GM21423 (cell line): ENCODE data around the gene LAMP1.
"Not testable (repeated sequence)": the region's sequence is repeated elsewhere in the genome, so short reads cannot be mapped to it uniquely, and the experiment has no call there.

Source experiments
- ATAC-seq: cut with Tn5 transposase; IDR thresholded peaks from one replicate; pipeline ENCODE4 v1.9.1; 2021; ENCODE audit warnings: mild to moderate bottlenecking, moderate library complexity; ENCODE audit not compliant: unreplicated experiment

Gene LAMP1

DNA sequence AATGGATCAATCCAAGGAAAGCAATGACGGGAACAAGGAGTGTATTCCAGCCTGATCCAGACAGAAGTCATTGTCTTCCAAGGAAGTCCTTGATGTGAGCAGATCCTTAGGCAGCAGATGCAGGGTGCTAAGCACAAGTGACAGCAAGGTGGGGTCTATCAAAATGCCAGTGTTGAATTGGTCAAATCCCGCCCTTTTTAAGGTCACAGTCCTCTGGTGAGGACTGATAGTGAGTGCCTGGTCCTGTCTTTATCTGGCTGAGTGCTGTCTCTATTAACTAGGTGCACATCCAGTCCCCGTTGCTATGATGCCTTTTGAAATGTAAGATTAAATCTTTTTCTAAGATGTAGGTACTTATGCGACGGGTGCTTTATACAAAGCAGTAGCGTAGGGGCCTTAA, 1.3 kb upstream of the LAMP1 start:
- ATAC-seq = no peak

DNA sequence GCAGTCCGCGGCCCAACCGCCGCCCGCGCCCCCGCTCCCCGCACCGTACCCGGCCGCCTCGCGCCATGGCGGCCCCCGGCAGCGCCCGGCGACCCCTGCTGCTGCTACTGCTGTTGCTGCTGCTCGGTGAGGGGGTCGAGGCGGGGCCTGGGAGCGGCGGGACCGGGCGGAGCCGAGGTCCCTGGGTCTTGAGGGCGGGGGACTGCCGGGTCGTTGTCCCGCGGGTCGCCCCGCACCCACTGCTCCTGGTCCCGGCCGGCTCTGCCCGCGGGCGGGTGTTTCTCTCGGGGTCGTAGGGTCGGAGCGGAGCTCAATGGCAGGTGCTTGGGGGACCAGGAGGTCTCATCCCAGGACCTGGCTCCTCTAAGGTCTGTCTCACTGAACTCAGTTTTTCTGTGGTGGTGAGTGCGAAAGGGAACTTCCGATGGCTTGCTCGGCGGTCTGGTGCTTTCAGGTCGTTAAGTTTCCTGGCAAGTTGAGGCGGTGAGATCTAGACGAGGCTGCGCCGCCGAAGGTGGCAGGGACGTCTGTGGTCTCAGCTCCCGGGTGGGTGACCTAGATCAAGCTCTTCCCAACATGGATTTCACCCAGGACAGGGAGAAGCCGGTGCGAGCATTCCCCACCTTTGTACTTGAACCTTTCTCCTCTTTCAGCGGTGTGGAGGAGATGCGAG, 467 bp downstream of the LAMP1 start:
- ATAC-seq = peak; percentile 33

DNA sequence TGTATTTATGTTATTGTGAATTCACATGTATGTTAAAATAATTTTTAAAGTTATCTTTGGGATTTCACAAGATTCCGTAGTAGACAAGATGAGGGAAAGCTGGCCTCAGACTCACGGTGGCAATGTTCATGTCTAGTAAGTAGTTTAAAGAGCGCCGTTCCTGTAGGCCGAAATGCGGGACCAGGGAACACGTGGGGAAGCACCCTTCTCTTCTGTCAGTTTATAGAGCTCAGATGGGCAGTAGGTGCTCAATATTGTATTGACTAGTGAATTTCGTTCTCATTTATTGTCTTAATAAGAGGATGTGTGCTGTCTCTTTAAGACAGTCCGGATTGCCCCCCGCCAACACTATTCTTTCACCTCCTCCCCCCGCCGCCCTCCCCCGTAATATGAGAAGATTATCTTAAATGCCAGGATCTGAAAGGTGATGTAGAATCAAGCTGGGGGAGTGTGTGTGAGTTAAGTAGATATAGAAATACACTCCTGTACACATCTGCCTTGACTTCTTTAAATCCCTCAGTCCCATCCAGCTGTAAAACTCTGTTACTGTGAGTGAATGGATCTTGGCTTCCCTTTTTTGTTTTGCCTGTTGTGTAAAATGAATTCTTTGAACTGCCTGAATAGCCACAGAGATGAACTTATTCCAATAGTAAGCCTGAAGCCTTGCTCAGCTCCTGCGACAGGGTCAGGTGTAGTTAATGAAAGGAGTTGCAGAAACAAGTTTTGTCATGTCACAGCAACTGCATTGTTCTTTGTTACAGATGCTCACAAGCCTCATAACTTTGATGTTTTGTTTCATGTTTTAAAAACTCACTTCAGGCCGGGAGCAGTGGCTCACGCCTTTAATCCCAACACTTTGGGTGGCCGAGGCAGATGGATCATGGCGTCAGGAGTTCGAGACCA, 1.3 kb downstream of the LAMP1 start:
- no peak for ATAC-seq

DNA sequence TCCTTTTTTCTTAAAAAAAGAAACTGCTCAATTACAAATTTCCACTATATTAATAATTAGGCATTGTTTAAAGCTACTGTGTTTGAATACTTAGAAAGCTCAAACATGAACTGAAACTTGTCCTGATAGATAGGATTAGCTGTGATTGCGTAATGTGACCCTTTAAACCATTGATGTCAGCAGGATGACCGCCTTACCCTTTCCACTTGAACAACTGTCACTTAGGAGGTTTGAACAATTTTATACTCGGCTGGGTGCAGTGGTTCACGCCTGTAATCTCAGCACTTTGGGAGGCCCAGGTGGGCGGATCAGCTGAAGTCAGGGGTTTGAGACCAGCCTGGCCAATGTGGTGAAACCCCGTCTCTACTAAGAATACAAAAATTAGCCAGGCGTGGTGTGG, 2.9 kb downstream of the LAMP1 start:
- ATAC-seq = no peak

DNA sequence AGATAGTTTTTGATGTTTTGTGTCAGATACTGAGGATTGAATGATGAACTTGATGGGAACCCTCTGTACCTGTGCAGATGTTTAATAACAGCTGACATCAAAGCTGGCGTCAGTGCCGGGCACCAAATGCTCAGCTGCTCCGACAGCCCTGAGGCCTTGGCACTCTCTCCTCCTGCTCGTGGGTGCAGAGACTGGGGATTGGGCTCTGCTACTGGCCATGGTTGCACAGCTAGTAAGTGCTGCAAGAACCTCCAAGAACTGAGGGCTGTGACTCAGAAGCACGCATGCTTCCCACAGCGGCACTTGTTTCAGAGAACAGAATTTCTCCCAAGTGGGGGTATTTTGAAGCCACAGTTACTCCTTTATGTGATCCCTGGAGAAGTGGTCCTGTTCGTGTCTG, 5.9 kb downstream of the LAMP1 start:
- ATAC-seq = no peak

DNA sequence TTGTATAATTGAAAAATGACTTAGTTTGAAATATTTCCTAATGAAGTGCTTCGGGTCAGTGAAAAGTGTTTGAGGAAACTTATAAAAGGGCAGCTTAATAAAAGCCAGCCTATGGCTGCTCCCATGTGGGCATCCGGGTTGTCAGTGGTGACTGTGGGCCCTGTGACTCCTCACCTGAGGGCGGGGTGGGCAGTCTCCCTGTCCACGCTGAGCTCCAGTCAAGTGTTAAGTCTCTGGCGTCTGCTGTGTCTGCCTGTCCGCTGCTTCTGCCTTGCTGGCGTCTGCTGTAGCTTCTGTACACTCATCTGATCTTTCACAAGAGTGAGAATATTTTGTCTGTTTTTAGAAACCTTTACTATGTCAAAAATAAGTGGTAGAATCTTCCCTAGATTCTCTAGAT, 7.1 kb downstream of the LAMP1 start:
- ATAC-seq = no peak

DNA sequence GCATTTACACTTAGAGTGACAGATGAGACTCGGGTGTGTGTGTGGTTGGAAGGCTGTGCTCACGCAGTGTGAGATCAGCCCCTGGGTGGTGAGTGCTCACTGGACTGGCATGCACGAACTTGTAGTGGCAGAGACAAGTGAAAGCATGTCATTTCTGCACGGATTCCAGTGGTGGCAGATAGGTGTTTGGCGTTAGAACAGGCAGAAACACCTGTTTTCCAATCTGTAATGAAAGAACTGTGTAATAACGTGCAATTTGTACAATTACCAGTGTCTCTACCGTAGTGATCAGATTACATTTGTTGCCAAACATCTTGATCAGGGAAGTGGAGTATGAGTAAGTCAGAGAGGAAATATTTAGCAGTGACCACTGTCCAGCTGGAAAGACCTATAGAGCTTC, 8.2 kb downstream of the LAMP1 start:
- ATAC-seq = no peak

DNA sequence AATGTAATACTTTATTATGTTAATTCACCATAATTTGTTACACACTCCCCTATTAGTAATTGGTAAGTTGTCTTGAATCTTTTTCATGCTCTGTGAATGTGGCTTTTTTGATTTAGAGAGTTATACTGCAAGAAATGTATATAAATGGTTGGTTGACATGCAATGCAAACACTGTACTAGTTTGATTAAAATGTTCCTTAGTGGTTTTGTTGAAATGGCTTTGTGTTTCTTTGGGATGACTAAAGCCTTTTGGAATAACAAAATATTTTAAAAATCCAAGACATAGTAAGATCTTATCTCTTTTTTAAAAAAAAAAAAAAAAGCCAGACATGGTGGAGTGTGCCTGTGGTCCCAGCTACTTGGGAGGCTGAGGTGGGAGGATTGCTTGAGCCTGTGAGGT, 10.5 kb downstream of the LAMP1 start:
- no peak for ATAC-seq

DNA sequence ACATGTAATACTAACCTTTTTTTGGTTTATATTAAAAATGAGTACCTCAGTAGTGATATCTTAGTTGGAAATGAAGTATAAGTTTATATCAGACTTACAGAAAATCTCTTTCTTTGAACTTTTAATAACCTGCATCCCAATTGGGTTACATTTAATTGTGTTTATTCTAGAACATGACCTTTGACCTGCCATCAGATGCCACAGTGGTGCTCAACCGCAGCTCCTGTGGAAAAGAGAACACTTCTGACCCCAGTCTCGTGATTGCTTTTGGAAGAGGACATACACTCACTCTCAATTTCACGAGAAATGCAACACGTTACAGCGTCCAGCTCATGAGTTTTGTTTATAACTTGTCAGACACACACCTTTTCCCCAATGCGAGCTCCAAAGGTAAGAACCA, 12.4 kb downstream of the LAMP1 start:
- no peak for ATAC-seq

DNA sequence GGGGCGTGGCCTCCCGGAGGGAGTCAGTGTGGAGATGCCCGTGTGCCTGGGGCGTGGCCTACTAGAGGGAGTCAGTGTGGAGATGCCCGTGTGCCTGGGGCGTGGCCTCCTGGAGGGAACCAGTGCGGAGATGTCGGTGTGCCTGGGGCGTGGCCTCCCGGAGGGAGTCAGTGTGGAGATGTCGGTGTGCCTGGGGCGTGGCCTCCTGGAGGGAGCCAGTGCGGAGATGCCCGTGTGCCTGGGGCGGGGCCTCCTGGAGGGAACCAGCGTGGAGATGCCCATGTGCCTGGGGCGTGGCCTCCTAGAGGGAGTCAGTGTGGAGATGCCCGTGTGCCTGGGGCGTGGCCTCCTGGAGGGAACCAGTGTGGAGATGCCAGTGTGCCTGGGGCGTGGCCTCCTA, 17.1 kb downstream of the LAMP1 start:
- ATAC-seq = not testable (repeated sequence)

DNA sequence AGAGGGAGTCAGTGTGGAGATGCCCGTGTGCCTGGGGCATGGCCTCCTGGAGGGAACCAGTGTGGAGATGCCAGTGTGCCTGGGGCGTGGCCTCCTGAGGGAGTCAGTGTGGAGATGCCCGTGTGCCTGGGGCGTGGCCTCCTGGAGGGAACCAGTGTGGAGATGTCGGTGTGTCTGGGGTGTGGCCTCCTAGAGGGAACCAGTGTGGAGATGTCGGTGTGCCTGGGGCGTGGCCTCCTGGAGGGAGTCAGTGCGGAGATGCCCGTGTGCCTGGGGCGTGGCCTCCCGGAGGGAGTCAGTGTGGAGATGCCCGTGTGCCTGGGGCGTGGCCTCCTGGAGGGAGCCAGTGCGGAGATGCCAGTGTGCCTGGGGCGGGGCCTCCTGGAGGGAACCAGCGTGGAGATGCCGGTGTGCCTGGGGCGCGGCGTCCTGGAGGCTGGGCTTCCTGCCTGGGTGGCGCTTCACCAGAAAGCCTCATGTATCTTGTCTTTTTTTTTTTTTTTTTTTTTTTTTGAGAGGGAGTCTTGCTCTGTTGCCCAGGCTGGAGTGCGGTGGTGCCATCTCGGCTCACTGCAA, 17.9 kb downstream of the LAMP1 start:
- ATAC-seq = not testable (repeated sequence)

DNA sequence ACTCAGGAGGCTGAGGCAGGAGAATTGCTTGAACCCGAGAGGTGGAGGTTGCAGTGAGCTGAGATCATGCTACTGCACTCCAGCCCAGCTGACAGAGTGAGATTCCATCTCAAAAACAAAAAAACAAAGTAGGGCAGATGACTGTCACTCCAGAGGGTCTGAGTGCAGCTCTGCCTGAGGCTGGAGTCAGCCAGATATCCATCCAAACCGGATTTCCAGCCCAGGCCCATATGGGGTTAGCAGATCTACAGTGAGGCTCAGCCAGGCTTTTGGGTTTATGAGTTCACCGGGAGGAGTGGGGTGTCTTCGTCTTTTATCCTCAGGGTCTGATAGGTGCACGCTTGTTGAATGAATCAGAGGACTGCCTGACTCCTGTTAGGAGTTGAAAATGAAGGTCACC, 19.0 kb downstream of the LAMP1 start:
- no peak for ATAC-seq

DNA sequence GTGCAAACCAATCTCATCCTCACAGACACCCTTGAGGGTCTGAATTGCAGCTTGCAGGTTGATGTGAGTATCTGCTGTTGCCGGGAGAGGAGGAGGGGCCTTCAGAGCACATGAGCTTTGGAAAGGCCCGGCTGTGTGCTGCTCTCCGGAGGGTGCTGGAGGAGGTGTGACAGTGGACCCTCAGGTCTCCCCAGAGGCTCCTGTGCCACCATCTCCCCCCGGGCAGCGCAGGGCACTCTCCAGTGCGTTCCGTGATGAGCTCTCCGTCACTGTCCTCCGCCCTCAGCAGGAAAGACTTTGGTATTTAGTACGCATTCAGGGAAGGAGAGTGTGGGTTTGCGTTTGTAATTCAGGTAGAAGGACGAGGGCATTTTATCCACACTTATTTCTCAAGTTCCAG, 20.0 kb downstream of the LAMP1 start:
- ATAC-seq = no peak

DNA sequence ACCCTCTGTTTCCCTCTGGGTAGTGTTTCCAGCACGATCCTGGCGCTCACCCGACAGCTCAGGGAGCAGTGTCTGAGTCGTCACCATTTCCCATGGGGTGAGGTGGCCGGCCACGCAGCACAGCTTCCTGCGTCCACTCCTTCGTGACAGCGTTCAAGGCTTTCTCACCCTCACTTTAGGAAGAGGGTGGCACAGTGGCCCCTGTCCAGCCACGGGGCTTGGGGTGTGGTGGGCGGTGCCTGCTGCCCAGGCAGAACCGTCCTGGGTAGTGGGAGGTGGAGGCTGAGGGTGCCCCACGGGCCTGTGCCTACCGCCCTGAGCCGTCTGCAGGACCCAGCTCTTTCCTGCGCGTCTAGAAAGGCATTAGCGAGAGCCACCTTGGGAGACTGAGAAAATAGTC, 21.9 kb downstream of the LAMP1 start:
- no peak for ATAC-seq

DNA sequence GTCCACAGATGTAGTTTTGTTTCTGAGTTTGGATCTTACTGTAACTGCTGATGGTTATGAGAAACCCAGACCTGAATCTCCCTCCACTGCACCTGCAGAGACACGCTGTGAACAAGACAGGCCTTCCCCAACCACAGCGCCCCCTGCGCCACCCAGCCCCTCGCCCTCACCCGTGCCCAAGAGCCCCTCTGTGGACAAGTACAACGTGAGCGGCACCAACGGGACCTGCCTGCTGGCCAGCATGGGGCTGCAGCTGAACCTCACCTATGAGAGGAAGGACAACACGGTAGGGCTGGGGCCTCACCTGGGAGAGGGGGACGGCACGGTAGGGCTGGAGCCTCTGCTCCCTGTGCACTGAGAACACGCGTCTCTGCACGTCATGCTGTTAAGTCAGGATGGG, 22.3 kb downstream of the LAMP1 start:
- no peak for ATAC-seq

DNA sequence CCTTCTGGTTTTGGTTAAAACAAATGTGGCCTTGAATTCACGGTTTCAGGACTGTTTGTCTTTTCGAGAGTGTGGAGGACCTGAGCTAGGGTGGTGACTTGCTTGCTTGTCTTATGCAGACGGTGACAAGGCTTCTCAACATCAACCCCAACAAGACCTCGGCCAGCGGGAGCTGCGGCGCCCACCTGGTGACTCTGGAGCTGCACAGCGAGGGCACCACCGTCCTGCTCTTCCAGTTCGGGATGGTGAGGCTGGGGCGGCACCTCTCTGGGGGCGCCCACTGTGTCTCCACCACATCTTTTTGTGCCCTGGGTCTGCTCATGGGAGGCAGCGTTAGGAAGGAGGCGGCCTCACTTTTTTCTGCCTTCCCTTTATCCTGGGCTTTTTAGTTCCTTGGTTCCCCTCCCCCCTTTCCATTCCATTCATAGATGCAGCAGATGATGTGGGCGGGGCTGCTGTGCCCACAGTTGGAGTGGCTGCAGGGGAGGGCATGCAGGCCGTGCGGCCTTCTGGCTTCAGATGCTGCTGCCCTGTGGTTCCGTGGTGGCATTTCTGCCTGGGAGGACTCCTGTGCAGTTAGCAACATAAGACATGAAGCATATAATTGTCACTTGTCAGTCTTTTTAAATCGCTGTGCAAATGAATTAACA, 23.3 kb downstream of the LAMP1 start:
- ATAC-seq = no peak

DNA sequence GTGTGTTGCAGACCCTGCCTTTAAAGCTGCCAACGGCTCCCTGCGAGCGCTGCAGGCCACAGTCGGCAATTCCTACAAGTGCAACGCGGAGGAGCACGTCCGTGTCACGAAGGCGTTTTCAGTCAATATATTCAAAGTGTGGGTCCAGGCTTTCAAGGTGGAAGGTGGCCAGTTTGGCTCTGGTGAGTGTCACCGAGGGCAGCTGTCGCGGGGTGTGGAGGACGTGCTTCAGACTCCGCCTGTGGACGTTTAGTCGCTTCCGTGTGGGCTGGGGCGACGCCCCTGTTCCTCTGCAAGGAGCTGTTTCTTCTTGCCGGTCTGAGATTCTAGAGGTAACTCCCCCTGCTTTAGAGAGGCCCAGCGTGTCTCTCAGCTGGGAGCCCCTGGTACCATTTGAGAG, 24.5 kb downstream of the LAMP1 start:
- no peak for ATAC-seq

DNA sequence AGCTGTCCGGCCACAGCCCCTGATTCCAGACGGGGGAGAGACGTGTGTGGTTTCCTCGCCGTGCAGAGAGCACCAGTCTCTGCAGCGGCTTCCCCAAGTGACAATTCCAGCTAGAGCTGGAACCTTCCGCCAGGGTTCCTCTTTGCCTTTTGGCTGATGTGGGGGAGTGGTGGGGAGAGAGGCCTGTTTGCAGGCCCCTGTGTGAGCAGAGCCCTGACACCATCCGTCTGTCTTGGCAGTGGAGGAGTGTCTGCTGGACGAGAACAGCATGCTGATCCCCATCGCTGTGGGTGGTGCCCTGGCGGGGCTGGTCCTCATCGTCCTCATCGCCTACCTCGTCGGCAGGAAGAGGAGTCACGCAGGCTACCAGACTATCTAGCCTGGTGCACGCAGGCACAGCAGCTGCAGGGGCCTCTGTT, 25.0 kb downstream of the LAMP1 start:
- no peak for ATAC-seq

DNA sequence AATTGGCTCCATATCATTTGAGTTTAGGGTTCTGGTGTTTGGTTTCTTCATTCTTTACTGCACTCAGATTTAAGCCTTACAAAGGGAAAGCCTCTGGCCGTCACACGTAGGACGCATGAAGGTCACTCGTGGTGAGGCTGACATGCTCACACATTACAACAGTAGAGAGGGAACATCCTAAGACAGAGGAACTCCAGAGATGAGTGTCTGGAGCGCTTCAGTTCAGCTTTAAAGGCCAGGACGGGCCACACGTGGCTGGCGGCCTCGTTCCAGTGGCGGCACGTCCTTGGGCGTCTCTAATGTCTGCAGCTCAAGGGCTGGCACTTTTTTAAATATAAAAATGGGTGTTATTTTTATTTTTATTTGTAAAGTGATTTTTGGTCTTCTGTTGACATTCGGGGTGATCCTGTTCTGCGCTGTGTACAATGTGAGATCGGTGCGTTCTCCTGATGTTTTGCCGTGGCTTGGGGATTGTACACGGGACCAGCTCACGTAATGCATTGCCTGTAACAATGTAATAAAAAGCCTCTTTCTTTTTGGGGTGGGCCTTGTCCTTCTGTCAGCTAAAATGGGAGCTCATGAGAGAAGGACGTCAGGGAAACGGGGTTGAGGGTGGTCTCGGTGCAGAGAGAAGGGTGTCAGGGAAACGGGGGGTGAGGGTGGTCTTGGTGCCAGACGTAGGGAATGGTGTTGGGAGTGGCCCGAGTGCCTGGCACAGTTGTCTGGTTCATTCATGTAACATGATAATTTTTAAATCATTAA, 26.0 kb downstream of the LAMP1 start:
- ATAC-seq = no peak

DNA sequence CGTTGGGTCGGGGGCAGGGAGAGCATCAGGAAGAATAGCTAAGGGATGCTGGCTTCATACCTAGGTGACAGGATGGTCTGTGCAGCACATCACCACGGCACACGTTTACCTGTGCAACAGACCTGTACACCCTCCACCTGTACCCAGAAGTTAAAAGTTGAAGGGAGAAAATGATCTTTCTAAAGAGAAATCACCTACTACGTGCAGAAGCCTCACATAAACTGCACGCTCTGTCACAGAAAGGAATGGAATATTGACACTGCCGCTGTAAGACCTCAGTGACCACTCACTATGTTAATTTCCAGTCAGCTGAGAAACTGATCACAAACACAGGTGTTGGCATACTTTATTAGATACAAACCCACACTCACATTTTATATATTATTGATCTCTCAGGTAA, 26.8 kb downstream of the LAMP1 start:
- no peak for ATAC-seq

DNA sequence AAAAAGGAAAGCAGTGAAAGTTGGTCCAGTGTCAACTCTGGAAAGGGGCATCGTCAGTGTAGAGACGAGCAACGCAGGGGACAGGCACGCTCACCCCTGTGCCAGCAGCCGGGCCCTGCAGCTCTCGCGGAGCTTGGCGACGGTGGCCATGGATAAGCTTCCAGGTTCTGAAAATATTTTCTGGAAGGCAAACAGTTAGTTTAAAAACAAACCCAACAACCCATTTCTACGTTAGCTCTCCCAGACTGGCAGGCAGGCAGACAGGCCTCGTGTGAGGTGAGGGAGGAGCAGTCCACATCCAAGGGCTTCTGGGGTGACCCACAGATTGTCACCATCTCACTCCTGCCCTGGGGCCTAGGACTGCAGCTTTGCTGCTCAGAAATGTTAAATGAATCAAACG, 27.4 kb downstream of the LAMP1 start:
- no peak for ATAC-seq
